HepG2 (cell line): ENCODE results near the gene USP35.

Source experiments
- EZH2 ChIP-seq: conservative IDR thresholded peaks from 2 replicates; pipeline ENCODE4 v1.6.1; 2012; ENCODE audit warnings: mild to moderate bottlenecking, low read depth, low read length, moderate library complexity
- POLR2A ChIP-seq, 2 experiments: IDR thresholded peaks; 2 replicates each; pipeline ENCODE4 v1.6.1; 2011; ENCODE audit warnings: low read depth in 2 of 2, low read length in 2 of 2, mild to moderate bottlenecking in 1 of 2, moderate library complexity in 1 of 2; ENCODE audit not compliant: insufficient read depth in 1 of 2
- POLR2AphosphoS5 ChIP-seq: IDR thresholded peaks from 2 replicates; pipeline ENCODE4 v1.6.1; 2012; ENCODE audit warnings: low read depth, low read length
- SATB2 ChIP-seq: sonication (generic); formaldehyde crosslinking; IDR thresholded peaks from 2 replicates; pipeline ENCODE4 v1.5.0; 2020; ENCODE audit warnings: missing genetic modification reagents
- ZNF3 ChIP-seq: IDR thresholded peaks from 2 replicates; pipeline ENCODE4 v1.7.0; 2017; ENCODE audit warnings: inconsistent platforms
- ZNF30 ChIP-seq: sonication (generic); formaldehyde crosslinking; IDR thresholded peaks from 2 replicates; pipeline ENCODE4 v1.5.0; 2020; ENCODE audit warnings: mild to moderate bottlenecking, missing genetic modification reagents
- TF ChIP-seq, protein P1 (sequence below): sonication (generic); formaldehyde crosslinking; IDR thresholded peaks from 2 replicates; pipeline ENCODE4 v1.8.0; 2022; ENCODE audit warnings: mild to moderate bottlenecking, missing genetic modification reagents, borderline replicate concordance
- TF ChIP-seq, protein P2 (sequence below): sonication (generic); formaldehyde crosslinking; IDR thresholded peaks from 2 replicates; pipeline ENCODE4 v1.4.0; 2020; ENCODE audit warnings: missing genetic modification reagents
- TF ChIP-seq, protein P3 (sequence below): sonication (generic); formaldehyde crosslinking; IDR thresholded peaks from 2 replicates; pipeline ENCODE4 v1.8.1; 2023; ENCODE audit warnings: mild to moderate bottlenecking, missing genetic modification reagents
- TF ChIP-seq, protein P4 (sequence below): sonication (generic); formaldehyde crosslinking; IDR thresholded peaks from 2 replicates; pipeline ENCODE4 v1.8.0; 2022; ENCODE audit warnings: mild to moderate bottlenecking, missing genetic modification reagents

DNA sequence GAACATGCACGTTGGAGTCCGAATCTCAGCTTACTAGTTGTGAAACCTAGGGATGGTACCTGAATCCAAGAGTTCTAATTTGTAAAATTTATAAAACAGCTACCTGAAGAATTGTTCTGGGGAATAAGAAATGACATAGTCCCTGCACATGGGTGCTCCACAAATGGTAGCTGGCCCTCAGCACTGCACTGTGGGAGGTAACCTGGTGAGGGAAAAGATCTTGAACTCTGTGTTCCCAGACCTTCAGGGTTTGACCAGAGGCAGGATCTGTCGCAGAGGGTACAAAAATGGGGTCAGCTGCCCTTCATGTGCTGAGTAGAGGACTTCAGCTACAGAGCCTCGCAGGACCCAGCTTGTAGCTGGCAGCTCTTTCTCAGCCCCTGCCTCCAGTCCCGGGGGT lies 73.5 kb downstream of the USP35 start:
- TF ChIP-seq, protein P1, sequence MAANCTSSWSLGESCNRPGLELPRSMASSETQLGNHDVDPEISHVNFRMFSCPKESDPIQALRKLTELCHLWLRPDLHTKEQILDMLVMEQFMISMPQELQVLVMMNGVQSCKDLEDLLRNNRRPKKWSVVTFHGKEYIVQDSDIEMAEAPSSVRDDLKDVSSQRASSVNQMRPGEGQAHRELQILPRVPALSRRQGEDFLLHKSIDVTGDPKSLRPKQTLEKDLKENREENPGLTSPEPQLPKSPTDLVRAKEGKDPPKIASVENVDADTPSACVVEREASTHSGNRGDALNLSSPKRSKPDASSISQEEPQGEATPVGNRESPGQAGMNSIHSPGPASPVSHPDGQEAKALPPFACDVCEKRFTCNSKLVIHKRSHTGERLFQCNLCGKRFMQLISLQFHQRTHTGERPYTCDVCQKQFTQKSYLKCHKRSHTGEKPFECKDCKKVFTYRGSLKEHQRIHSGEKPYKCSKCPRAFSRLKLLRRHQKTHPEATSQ: no peak
- no peak for TF ChIP-seq EZH2
- TF ChIP-seq POLR2AphosphoS5: no peak
- no peak for TF ChIP-seq POLR2A (IDR thresholded peaks at IDR 0.05; ENCODE audit: insufficient read depth in 1 of 2, low read depth in 2 of 2, low read length in 2 of 2)
- TF ChIP-seq, protein P2, sequence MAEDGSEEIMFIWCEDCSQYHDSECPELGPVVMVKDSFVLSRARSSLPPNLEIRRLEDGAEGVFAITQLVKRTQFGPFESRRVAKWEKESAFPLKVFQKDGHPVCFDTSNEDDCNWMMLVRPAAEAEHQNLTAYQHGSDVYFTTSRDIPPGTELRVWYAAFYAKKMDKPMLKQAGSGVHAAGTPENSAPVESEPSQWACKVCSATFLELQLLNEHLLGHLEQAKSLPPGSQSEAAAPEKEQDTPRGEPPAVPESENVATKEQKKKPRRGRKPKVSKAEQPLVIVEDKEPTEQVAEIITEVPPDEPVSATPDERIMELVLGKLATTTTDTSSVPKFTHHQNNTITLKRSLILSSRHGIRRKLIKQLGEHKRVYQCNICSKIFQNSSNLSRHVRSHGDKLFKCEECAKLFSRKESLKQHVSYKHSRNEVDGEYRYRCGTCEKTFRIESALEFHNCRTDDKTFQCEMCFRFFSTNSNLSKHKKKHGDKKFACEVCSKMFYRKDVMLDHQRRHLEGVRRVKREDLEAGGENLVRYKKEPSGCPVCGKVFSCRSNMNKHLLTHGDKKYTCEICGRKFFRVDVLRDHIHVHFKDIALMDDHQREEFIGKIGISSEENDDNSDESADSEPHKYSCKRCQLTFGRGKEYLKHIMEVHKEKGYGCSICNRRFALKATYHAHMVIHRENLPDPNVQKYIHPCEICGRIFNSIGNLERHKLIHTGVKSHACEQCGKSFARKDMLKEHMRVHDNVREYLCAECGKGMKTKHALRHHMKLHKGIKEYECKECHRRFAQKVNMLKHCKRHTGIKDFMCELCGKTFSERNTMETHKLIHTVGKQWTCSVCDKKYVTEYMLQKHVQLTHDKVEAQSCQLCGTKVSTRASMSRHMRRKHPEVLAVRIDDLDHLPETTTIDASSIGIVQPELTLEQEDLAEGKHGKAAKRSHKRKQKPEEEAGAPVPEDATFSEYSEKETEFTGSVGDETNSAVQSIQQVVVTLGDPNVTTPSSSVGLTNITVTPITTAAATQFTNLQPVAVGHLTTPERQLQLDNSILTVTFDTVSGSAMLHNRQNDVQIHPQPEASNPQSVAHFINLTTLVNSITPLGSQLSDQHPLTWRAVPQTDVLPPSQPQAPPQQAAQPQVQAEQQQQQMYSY (CRISPR knock-in tag): no peak
- TF ChIP-seq SATB2 (CRISPR knock-in tag): no peak
- TF ChIP-seq ZNF30 (CRISPR knock-in tag): no peak
- TF ChIP-seq, protein P3, sequence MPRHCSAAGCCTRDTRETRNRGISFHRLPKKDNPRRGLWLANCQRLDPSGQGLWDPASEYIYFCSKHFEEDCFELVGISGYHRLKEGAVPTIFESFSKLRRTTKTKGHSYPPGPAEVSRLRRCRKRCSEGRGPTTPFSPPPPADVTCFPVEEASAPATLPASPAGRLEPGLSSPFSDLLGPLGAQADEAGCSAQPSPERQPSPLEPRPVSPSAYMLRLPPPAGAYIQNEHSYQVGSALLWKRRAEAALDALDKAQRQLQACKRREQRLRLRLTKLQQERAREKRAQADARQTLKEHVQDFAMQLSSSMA: no peak
- TF ChIP-seq ZNF3 (CRISPR knock-in tag): no peak
- TF ChIP-seq, protein P4, sequence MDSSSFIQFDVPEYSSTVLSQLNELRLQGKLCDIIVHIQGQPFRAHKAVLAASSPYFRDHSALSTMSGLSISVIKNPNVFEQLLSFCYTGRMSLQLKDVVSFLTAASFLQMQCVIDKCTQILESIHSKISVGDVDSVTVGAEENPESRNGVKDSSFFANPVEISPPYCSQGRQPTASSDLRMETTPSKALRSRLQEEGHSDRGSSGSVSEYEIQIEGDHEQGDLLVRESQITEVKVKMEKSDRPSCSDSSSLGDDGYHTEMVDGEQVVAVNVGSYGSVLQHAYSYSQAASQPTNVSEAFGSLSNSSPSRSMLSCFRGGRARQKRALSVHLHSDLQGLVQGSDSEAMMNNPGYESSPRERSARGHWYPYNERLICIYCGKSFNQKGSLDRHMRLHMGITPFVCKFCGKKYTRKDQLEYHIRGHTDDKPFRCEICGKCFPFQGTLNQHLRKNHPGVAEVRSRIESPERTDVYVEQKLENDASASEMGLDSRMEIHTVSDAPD: no peak
